HG03196 (cell line): ENCODE results near the gene GNA12.

ENCODE experiments used
- ATAC-seq: cut with Tn5 transposase; IDR thresholded peaks from one replicate; pipeline ENCODE4 v1.9.1; 2021; ENCODE audit not compliant: unreplicated experiment

Gene GNA12

DNA sequence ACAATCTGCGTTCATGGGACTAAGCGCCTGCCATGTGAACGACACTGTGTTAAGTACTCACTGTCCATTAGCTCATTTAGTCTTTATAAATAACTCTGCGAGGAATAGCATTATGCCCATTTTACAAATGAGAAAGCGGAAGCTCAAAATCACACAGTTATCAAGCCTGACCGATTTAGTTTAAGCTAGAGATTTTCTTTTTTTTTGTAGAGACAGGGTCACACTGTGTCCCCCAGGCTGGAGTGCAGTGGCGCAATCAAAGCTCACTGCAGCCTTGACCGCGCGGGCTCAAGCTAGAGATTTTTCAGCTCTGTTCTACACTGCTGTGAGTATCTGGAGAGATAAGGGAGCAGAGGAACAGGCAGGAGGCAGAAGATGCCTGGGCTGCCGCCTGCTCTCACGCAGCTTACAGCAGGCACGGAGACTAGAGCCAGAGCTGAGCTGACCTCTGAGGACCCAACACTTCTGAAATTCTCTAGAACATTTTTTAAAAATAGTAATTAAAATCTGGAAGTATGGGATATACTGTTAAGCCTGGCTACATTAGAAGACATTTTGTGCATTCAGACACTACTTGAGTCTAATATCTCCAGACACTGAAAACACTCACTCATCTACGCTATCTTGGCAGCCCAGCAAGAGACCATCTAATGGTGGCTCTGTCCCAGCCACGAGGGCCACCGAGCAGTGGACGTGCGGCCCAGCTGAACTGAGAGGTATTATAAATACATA is 38.7 kb downstream of the GNA12 start:
- ATAC-seq, result no peak

DNA sequence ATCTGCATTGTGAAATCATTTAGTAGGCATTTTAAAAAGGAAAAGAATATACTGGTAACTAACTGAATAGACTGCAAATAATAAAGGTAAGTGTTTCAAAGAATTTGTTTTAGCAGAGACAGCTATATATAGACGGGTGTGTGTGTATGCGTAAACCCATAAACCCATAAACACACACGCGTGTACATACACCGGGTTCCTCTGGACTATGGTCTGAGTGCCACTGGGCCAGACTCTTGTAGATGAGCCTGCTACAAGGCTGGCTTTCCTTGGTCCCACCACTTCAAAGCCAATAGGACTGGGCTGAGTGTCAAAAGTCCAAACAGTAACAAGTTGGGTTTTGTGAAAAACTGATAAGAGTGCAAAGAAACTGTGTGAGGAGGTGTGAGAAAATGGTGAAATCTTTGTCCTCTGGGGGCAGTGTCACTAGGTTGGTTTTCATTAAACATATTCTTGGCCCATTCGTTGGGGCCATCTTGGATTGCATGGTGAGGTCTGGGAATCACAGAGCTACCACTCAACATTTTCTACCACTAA is 39.8 kb downstream of the GNA12 start:
- no peak for ATAC-seq

DNA sequence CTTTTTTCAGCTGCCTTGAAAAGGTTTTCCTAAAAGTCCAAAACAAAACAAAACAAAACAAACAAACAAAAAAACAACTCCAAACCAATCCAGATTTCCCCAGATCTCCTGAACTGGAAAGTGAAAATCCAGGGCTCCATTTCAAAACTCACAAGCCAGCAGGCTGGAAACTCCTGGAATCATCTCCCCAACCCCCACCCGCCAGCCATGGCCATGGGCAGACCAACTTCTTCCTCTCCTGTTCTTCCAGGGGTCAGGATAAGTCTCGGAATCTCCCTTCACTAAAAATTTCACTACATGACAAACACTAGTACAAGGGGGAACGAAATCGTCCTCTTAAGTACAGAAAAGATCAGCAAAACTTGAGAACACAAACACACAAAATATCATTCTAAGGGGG is 40.4 kb downstream of the GNA12 start:
- ATAC-seq, result no peak

GRCh38 chr7:2803342-2803692 is 40.8 kb downstream of the GNA12 start:
- ATAC-seq, result no peak

DNA sequence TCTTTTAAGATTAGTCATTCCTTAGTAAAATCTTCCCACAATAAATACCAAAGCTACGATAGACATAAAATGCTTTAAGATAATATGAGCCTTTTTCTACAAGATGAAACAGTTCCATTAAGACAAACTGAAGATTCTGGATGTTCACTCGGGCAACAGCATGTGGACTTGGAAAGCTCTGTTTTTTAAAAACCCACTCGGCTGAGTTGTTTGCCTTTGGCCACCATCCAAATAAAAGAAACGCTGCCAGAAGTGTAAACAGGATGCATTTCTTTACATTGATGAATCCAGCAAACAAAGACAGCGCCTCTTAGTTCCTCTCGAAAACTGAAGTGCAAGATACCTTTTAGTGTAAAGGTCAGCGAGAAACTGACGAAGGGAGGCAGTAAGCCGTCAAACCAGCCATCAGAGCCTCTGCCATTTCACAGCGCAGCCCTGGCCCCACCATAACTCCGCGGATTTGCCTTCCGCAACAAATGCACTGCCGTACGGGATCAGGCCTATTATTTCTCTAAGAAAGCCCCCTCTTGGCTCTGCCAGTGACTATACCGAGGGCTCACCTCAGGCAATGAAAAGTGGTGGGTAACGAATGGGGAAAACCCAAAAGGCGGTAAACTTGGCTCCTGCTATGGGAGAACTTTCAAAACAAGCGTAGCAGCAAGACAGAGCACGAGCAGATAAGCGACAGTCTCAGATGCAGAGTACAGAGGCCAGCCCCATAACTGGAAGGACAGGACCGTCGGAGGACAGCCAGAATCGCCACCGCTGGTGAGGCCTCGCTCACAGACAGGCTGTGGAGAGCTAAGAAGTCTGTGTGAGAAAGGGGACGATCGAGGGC is 41.4 kb downstream of the GNA12 start:
- ATAC-seq, result no peak

- no peak for ATAC-seq
These were observed 42.0 kb downstream of the GNA12 start for GRCh38 chr7:2802101-2802500.

GRCh38 chr7:2800931-2801688 is 43.0 kb downstream of the GNA12 start:
- no peak for ATAC-seq

DNA sequence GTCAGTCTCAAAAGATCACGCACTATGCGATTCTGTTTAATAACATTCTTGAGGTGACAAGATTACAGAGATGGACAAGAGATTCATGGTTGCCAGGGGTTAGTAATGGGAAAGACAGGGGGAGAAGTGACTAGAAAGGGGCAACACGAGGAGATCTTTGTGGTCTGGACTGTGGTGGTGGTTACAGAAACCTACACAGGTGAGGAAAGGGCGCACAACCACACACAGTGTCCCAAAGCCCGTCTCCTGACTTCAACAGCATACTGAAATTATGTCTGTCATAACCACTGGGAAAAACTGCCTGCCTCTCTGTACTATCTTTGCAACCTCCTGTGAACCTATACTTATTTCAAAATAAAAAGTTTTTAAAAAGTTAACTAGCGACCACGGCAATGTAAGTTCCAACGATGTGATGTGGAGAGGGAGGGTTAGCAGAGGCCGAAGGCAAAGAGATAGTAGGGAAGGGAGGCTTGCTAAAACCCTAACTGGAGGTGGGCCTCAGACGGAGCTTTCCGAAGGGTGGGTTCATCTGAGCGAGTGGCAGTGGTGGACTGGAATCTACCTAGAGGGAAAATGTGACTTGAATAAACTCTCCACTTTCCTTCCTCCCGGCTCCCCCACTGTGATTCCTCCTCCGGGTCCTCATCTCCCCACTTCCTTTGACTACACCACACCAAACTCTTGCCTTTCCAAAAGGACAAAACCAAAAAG is 43.7 kb downstream of the GNA12 start:
- no peak for ATAC-seq

- ATAC-seq, result no peak
These were observed 44.9 kb downstream of the GNA12 start for GRCh38 chr7:2799253-2799652.

- ATAC-seq, result no peak
These were observed 45.4 kb downstream of the GNA12 start for GRCh38 chr7:2798669-2799068.

GRCh38 chr7:2796358-2797352 is 47.5 kb downstream of the GNA12 start:
- no peak for ATAC-seq

DNA sequence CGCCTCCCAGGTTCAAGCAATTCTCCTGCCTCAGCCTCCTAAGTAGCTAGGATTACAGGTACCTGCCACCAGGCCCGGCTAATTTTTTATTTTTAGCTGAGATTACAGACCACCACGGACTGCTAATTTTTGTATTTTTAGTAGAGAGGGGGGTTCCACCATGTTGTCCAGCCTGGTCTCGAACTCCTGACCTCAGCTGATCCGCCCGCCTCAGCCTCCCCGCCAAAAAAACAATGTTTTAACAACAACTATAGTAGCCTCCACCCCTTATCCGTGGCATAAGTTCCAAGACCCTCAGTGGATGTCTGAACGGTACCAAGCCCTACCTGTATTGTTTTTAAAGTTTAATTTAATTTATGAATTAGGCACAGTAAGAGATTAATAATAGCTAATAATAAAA is 48.2 kb downstream of the GNA12 start:
- no peak for ATAC-seq

GRCh38 chr7:2794836-2795636 is 49.1 kb downstream of the GNA12 start:
- no peak for ATAC-seq

DNA sequence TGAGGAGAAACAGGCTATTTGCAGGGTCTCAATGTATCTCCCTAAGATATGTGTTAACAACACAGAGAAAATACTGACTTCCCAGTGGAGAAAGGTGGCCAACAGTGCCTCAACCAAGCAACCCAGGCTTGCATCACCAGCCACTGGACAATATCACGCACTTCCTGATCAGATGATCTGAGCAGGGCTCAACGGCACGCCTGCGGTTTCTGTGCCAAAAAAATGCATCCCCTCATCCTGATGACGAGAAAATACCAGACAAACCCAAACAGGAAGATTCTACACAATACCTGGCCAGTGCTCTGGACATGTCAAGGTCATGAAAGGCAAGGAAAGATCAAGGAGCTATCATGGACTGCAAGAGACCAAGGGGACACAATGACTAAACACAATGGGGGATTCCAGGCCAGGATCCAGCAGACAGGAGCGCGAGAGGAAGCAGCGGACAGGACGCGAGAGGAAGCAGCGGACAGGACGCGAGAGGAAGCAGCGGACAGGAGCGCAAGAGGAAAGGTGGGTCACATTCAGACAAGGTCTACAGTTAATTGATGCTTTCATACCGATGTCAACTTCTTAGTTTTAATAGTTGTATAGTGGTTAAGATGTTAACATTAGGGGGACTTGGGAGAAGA is 51.1 kb downstream of the GNA12 start:
- no peak for ATAC-seq

DNA sequence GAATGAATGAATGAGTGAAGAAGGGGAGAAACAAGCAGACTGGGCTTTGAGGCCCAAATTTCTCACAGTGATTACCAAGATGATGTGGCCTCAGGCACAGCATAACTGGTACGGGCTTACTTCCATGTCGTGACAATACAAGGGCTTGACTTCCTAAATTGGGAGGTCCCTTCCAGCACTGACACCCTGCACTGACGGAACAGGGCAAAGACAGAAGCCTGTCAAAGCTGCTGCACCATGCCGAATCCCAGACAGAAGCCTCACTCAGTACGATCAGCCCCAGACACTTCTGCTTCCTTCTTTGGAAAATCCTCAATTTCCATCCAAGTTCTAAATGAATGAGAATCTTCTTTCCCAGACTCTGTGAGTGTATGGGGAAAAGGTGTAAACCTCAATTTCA is 51.9 kb downstream of the GNA12 start:
- no peak for ATAC-seq

- no peak for ATAC-seq
These were observed 52.7 kb downstream of the GNA12 start for GRCh38 chr7:2791390-2791789.

- ATAC-seq, result no peak
These were observed 56.7 kb downstream of the GNA12 start for GRCh38 chr7:2787251-2787951.

DNA sequence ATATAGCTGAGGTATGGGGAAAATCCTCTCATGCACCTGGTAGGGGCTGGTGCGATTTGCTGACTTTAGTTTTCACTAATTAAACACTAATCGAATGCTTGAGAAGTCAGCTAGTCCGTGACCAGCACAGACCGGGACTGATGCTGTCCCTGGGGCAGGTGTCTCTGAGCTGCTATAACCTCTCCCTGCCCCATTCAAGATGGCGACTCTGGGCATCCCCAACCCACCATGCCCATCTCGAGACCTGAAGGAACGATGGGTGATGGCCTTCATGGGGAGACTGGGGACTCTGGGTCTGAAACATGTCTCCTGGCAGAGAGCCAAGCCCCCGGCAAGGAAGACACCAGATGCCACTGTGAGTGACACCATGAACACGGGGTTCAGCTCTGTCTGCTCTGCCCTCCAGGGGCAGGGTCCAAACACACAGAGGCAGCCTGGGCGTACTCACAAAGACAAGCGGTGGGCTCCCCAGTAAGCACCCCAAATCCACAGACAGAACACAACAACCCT is 57.4 kb downstream of the GNA12 start:
- ATAC-seq, result no peak
